SK-N-SH (cell line): ENCODE measurements around the gene IGDCC3. TPM values are rescaled to one million over a fixed set of nuclear protein-coding genes. Genes with fewer than 3 reads are reported as not detected.

Source experiments
- CTCF ChIA-PET: fragments of 300-600, 350-600 bp; formaldehyde crosslinking; extraction: SDS; loops from one replicate; lab custom pipeline; 2021; lab: Yijun Ruan, JAX
- POLR2A ChIA-PET: fragments of 350-600 bp; sonication (Branson Sonifier 250); formaldehyde crosslinking; extraction: SDS; loops from one replicate; lab custom pipeline; 2020; ENCODE audit warnings: antibody characterized with exemption, inconsistent platforms; lab: Yijun Ruan, JAX
- DNase-seq: peaks from one replicate; pipeline ENCODE4 v3.0.0; 2012
- H2AFZ ChIP-seq: fragments of 200-600 bp; sonication (generic); 2 replicates; pipeline ENCODE4 v1.8.1; 2016; ENCODE audit warnings: antibody characterized with exemption, mild to moderate bottlenecking, low read depth
- H3F3A ChIP-seq: fragments of 200-600 bp; sonication (generic); replicated peaks from 2 replicates; pipeline ENCODE3; 2016; ENCODE audit warnings: antibody characterized with exemption, mild to moderate bottlenecking; ENCODE audit not compliant: insufficient read depth
- H3K27ac ChIP-seq, 2 experiments: fragments of 200-500 bp in 1 of 2; fragments of 200-600 bp in 1 of 2; sonication (Bioruptor generic) in 1 of 2; sonication (generic), shearing (Covaris generic) in 1 of 2; 2 replicates each; pipeline versions ENCODE4 v1.5.1 to v1.6.1; 2014 to 2016; ENCODE audit warnings: low read depth in 2 of 2, inconsistent platforms in 1 of 2, low read length in 1 of 2, mild to moderate bottlenecking in 1 of 2, mixed read lengths in 1 of 2
- H3K27me3 ChIP-seq: fragments of 200-600 bp; sonication (generic), shearing (Covaris generic); 2 replicates; pipeline ENCODE4 v1.6.1; 2016; ENCODE audit warnings: mixed run types; ENCODE audit not compliant: insufficient read depth
- H3K36me3 ChIP-seq, 2 experiments: fragments of 200-500 bp in 1 of 2; fragments of 200-600 bp in 1 of 2; sonication (Bioruptor generic) in 1 of 2; sonication (generic) in 1 of 2; replicated peaks in 1 of 2; 2 replicates each; pipeline versions ENCODE3 to v1.5.1; 2014 to 2016; ENCODE audit warnings: low read length in 1 of 2, mild to moderate bottlenecking in 1 of 2; ENCODE audit not compliant: insufficient read depth in 2 of 2, control insufficient read depth in 1 of 2
- H3K4me1 ChIP-seq, 2 experiments: fragments of 200-500 bp in 1 of 2; fragments of 200-600 bp in 1 of 2; sonication (Bioruptor generic) in 1 of 2; sonication (generic), shearing (Covaris generic) in 1 of 2; 2 replicates each; pipeline versions ENCODE4 v1.5.1 to v1.6.1; 2014 to 2016; ENCODE audit warnings: low read depth in 1 of 2, low read length in 1 of 2, mixed run types in 1 of 2; ENCODE audit not compliant: insufficient read depth in 2 of 2, control insufficient read depth in 1 of 2
- H3K4me2 ChIP-seq: fragments of 200-600 bp; sonication (generic), shearing (Covaris generic); 2 replicates; pipeline ENCODE4 v1.6.1; 2017; ENCODE audit warnings: mixed run types
- H3K4me3 ChIP-seq, 2 experiments: fragments of 200-500 bp in 1 of 2; fragments of 200-600 bp in 1 of 2; sonication (Bioruptor generic) in 1 of 2; sonication (generic), shearing (Covaris generic) in 1 of 2; 2 replicates each; pipeline versions ENCODE4 v1.5.1 to v1.8.1; 2014 to 2016; ENCODE audit warnings: low read depth in 2 of 2, inconsistent platforms in 1 of 2, low read length in 1 of 2, mild to moderate bottlenecking in 1 of 2, mixed read lengths in 1 of 2, moderate library complexity in 1 of 2
- H3K79me2 ChIP-seq: fragments of 200-600 bp; sonication (generic); 2 replicates; pipeline ENCODE4 v1.8.1; 2017; ENCODE audit warnings: mild to moderate bottlenecking; ENCODE audit not compliant: insufficient read depth
- H3K9ac ChIP-seq: fragments of 200-600 bp; sonication (generic); 2 replicates; pipeline ENCODE4 v1.6.1; 2017; ENCODE audit warnings: mixed run types
- H3K9me2 ChIP-seq: fragments of 200-600 bp; sonication (generic); 2 replicates; pipeline ENCODE4 v1.6.1; 2017; ENCODE audit warnings: mixed run types
- H3K9me3 ChIP-seq: fragments of 200-600 bp; sonication (generic); 2 replicates; pipeline ENCODE4 v1.6.1; 2017; ENCODE audit warnings: mixed run types, mild to moderate bottlenecking, moderate library complexity
- H4K20me1 ChIP-seq: fragments of 200-600 bp; sonication (generic); 2 replicates; pipeline ENCODE4 v1.6.1; 2017; ENCODE audit warnings: mild to moderate bottlenecking, mixed run types; ENCODE audit not compliant: insufficient read depth
- CHD2 ChIP-seq: fragments of 150-350 bp; IDR thresholded peaks from 2 replicates; pipeline ENCODE4 v1.6.1; 2018; ENCODE audit warnings: low read length; ENCODE audit not compliant: partially characterized antibody
- EP300 ChIP-seq, 2 experiments: IDR thresholded peaks; 2 replicates each; pipeline versions ENCODE4 v1.4.0 to v1.6.1; 2012; ENCODE audit warnings: borderline replicate concordance in 1 of 2, low read depth in 1 of 2, low read length in 1 of 2
- FOSL2 ChIP-seq: IDR thresholded peaks from 2 replicates; pipeline ENCODE4 v1.4.0; 2012; ENCODE audit warnings: low read depth, mild to moderate bottlenecking, moderate library complexity, borderline replicate concordance
- FOXJ3 ChIP-seq: sonication (generic); formaldehyde crosslinking; IDR thresholded peaks from 2 replicates; pipeline ENCODE4 v1.5.1; 2020; ENCODE audit warnings: mild to moderate bottlenecking, missing genetic modification reagents
- GABPA ChIP-seq: IDR thresholded peaks from 2 replicates; pipeline ENCODE4 v1.4.0; 2012; ENCODE audit warnings: low read depth, mild to moderate bottlenecking
- JUND ChIP-seq: IDR thresholded peaks from 2 replicates; pipeline ENCODE4 v1.4.0; 2012
- MXI1 ChIP-seq: IDR thresholded peaks from 2 replicates; pipeline ENCODE4 v1.6.1; 2012; ENCODE audit warnings: mild to moderate bottlenecking, low read depth, low read length, improper control_type of control experiment
- NFIC ChIP-seq: IDR thresholded peaks from 2 replicates; pipeline ENCODE4 v1.4.0; 2012; ENCODE audit warnings: borderline replicate concordance
- NRF1 ChIP-seq: IDR thresholded peaks from 2 replicates; pipeline ENCODE4 v1.6.1; 2012; ENCODE audit warnings: low read depth, mild to moderate bottlenecking, low read length
- POLR2AphosphoS5 ChIP-seq: IDR thresholded peaks from 2 replicates; pipeline ENCODE4 v1.6.1; 2012; ENCODE audit warnings: low read depth, low read length
- RCOR1 ChIP-seq: fragments of 150-350 bp; IDR thresholded peaks from 2 replicates; pipeline ENCODE4 v1.6.1; 2017; ENCODE audit warnings: antibody characterized with exemption, low read length
- RFX5 ChIP-seq: IDR thresholded peaks from 2 replicates; pipeline ENCODE4 v1.6.1; 2012; ENCODE audit warnings: mild to moderate bottlenecking, improper control_type of control experiment, low read length
- RXRA ChIP-seq: IDR thresholded peaks from 2 replicates; pipeline ENCODE4 v1.4.0; 2012; ENCODE audit warnings: low read depth, mild to moderate bottlenecking, borderline replicate concordance
- SIN3A ChIP-seq: IDR thresholded peaks from 2 replicates; pipeline ENCODE4 v1.6.1; 2012; ENCODE audit warnings: low read depth, mild to moderate bottlenecking, low read length, moderate library complexity, borderline replicate concordance
- TAF1 ChIP-seq: IDR thresholded peaks from 2 replicates; pipeline ENCODE4 v1.6.1; 2012; ENCODE audit warnings: low read depth, mild to moderate bottlenecking, low read length, moderate library complexity, borderline replicate concordance
- TEAD4 ChIP-seq: IDR thresholded peaks from 2 replicates; pipeline ENCODE4 v1.4.0; 2012; ENCODE audit warnings: mild to moderate bottlenecking, borderline replicate concordance; ENCODE audit not compliant: insufficient read depth
- YY1 ChIP-seq: IDR thresholded peaks from 2 replicates; pipeline ENCODE4 v1.4.0; 2012; ENCODE audit warnings: low read depth, mild to moderate bottlenecking
- WGBS: methylation state at CpG from one replicate; pipeline ENCODE4 v1.1.6; 2017; ENCODE audit warnings: low lambda C conversion rate; 5-methylcytosine and 5-hydroxymethylcytosine counted together
- polyA plus RNA-seq, 3 experiments: library from polyadenylated mRNA; depleted of rRNA; stranded (reverse); fragments of >200 nt; gene quantifications; 2 replicates each; pipeline ENCODE4 v1.2.3, GENCODE V29; 2012
- TF ChIP-seq, protein P1 (sequence below): IDR thresholded peaks from 2 replicates; pipeline ENCODE4 v1.4.0; 2012; ENCODE audit warnings: low read depth, borderline replicate concordance
- TF ChIP-seq, protein P2 (sequence below): IDR thresholded peaks from 2 replicates; pipeline ENCODE4 v1.6.1; 2012; ENCODE audit warnings: mild to moderate bottlenecking, low read depth, low read length, moderate library complexity
- TF ChIP-seq, protein P3 (sequence below): fragments of 150-350 bp; IDR thresholded peaks from 2 replicates; pipeline ENCODE4 v1.6.1; 2016; ENCODE audit warnings: mild to moderate bottlenecking, low read depth, low read length
- TF ChIP-seq, protein P4 (sequence below): IDR thresholded peaks from 2 replicates; pipeline ENCODE4 v1.4.0; 2012; ENCODE audit warnings: low read depth

IGDCC3 gene
- polyA plus RNA-seq, 1 of the 3 experiments (the other 2 are of a cell fraction): 0.43 TPM

DNA sequence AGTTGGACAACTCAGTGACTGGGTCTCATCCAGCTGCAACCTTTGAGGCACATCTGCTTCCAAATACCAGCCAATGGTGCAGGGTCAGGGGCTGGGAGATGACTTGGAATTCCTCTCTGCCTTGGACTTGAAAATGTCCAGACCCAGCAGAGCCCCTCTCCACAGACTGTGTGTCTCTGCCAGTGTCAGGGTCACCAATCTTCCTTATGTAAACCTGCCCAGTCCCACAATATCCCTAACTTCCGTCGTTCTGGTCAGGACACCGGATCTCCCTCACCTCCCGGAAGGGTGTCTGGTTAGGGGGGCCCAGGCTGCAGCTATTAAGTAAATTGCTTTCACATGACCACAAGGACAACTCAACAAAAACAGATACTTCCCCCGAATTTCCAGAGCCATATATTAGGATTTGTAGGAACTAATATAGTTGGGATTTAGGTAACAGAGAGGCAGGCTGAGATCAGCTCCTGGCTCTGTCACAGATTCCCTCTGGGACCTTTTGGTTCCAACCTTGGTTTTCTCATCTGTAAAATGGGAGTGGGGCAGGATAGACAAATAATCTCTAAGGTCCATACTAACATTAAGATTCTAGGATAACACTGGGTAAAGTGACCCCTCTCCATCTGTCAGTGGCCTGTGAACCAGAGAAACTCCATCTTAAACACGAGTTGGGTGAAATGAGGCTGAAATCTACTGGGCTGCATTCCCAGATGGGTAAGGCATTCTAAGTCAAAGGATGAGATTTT lies 30.8 kb downstream of the IGDCC3 start:
- CTCF ChIA-PET: interaction anchor here (0.9 to 1.2 kb wide), 4 partner anchors 29 to 53 kb away, joined by 3 read pairs; no protein-coding TSS in a partner anchor
- no peaks in the 10 kb centered on the region for H3K27me3 ChIP-seq
- POLR2A ChIA-PET: no interaction called here

DNA sequence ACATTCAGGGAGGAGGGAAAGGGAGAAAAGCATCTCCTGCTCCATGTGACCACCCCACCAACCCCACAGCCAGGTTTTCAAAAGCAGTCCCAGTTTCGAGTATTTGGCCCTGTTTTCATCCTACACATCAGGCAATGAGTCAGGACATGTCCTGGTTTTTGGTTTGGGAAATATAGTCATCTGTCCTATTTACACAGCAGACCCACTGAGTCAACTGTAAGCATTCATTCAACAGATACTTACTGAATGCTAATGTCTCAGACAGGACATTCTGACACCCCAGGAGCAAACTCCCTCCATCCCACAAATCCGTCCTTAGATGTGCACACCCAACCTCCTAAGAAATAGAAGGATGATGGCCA lies 32.9 kb downstream of the IGDCC3 start:
- Histone ChIP-seq H3K9ac (no peak overlapping the region), H3K9me2 (no peaks in the 10 kb centered on the region), H3K27ac (no peak overlapping the region), H3K4me3 (no peak overlapping the region), H3K4me1 (peaks cover 0 to 16% of the 10 kb centered on the region in 2 experiments; a peak in 1 of 4 replicates), H4K20me1 (no peaks in the 10 kb centered on the region), H3K9me3 (no peaks in the 10 kb centered on the region), H3K4me2 (no peak overlapping the region), H3F3A (no peaks in the 10 kb centered on the region), H3K36me3 (no peaks in the 10 kb centered on the region), H2AFZ (no peak overlapping the region), H3K27me3 (no peaks in the 10 kb centered on the region), H3K79me2 (no peaks in the 10 kb centered on the region)
- ChIA-PET POLR2A (no interaction called here), CTCF (interaction anchor here (1.1 kb wide), 1 partner anchor 33 kb away, joined by 3 read pairs; no protein-coding TSS in a partner anchor)
- DNase-seq: peak; percentile 20
- WGBS: 66% methylated on average over 2 of the region's 2 CpGs
- TF ChIP-seq, protein P1, sequence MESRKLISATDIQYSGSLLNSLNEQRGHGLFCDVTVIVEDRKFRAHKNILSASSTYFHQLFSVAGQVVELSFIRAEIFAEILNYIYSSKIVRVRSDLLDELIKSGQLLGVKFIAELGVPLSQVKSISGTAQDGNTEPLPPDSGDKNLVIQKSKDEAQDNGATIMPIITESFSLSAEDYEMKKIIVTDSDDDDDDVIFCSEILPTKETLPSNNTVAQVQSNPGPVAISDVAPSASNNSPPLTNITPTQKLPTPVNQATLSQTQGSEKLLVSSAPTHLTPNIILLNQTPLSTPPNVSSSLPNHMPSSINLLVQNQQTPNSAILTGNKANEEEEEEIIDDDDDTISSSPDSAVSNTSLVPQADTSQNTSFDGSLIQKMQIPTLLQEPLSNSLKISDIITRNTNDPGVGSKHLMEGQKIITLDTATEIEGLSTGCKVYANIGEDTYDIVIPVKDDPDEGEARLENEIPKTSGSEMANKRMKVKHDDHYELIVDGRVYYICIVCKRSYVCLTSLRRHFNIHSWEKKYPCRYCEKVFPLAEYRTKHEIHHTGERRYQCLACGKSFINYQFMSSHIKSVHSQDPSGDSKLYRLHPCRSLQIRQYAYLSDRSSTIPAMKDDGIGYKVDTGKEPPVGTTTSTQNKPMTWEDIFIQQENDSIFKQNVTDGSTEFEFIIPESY: no peak
- TF ChIP-seq TEAD4: no peak
- no peak for TF ChIP-seq POLR2AphosphoS5
- TF ChIP-seq, protein P2, sequence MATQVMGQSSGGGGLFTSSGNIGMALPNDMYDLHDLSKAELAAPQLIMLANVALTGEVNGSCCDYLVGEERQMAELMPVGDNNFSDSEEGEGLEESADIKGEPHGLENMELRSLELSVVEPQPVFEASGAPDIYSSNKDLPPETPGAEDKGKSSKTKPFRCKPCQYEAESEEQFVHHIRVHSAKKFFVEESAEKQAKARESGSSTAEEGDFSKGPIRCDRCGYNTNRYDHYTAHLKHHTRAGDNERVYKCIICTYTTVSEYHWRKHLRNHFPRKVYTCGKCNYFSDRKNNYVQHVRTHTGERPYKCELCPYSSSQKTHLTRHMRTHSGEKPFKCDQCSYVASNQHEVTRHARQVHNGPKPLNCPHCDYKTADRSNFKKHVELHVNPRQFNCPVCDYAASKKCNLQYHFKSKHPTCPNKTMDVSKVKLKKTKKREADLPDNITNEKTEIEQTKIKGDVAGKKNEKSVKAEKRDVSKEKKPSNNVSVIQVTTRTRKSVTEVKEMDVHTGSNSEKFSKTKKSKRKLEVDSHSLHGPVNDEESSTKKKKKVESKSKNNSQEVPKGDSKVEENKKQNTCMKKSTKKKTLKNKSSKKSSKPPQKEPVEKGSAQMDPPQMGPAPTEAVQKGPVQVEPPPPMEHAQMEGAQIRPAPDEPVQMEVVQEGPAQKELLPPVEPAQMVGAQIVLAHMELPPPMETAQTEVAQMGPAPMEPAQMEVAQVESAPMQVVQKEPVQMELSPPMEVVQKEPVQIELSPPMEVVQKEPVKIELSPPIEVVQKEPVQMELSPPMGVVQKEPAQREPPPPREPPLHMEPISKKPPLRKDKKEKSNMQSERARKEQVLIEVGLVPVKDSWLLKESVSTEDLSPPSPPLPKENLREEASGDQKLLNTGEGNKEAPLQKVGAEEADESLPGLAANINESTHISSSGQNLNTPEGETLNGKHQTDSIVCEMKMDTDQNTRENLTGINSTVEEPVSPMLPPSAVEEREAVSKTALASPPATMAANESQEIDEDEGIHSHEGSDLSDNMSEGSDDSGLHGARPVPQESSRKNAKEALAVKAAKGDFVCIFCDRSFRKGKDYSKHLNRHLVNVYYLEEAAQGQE: no peak
- no peak for TF ChIP-seq RCOR1
- TF ChIP-seq, protein P3, sequence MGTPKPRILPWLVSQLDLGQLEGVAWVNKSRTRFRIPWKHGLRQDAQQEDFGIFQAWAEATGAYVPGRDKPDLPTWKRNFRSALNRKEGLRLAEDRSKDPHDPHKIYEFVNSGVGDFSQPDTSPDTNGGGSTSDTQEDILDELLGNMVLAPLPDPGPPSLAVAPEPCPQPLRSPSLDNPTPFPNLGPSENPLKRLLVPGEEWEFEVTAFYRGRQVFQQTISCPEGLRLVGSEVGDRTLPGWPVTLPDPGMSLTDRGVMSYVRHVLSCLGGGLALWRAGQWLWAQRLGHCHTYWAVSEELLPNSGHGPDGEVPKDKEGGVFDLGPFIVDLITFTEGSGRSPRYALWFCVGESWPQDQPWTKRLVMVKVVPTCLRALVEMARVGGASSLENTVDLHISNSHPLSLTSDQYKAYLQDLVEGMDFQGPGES: no peak
- TF ChIP-seq SIN3A: no peak
- no peak for TF ChIP-seq JUND
- TF ChIP-seq YY1: no peak
- TF ChIP-seq CHD2: no peak
- TF ChIP-seq NRF1: no peak
- no peak for TF ChIP-seq GABPA
- no peak for TF ChIP-seq RFX5
- TF ChIP-seq TAF1: no peak
- TF ChIP-seq RXRA: no peak
- no peak for TF ChIP-seq MXI1

More for the DNA sequence above, 30.8 kb downstream of the IGDCC3 start:
- Histone ChIP-seq H3K4me2 (no peak overlapping the region), H4K20me1 (no peaks in the 10 kb centered on the region), H3K4me1 (peaks cover 0 to 10% of the 10 kb centered on the region in 2 experiments; a peak in 1 of 4 replicates), H2AFZ (no peak overlapping the region), H3K79me2 (no peaks in the 10 kb centered on the region), H3K4me3 (no peak overlapping the region), H3K9me3 (peaks cover 3% of the 10 kb centered on the region; the same call in 1 of the 2 replicates), H3K36me3 (no peaks in the 10 kb centered on the region), H3K27ac (no peak overlapping the region), H3K9ac (no peak overlapping the region), H3F3A (no peaks in the 10 kb centered on the region), H3K9me2 (no peaks in the 10 kb centered on the region)
- no peak for TF ChIP-seq FOSL2
- TF ChIP-seq FOXJ3 (CRISPR knock-in tag): no peak
- no peak for TF ChIP-seq JUND
- TF ChIP-seq EP300 (IDR thresholded peaks at IDR 0.05; ENCODE audit: borderline replicate concordance in 1 of 2, low read depth in 1 of 2, low read length in 1 of 2): peak in 1 of 2 experiments; percentile 49; a peak in 2 of 4 replicates
- no peak for TF ChIP-seq NFIC
- TF ChIP-seq, protein P4, sequence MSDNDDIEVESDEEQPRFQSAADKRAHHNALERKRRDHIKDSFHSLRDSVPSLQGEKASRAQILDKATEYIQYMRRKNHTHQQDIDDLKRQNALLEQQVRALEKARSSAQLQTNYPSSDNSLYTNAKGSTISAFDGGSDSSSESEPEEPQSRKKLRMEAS: no peak
- no peak for TF ChIP-seq NRF1
- peak; percentile 71 for DNase-seq
- 75% methylated on average over 6 of the region's 6 CpGs for WGBS
